ENCODE data around the gene MALRD1.

DNA sequence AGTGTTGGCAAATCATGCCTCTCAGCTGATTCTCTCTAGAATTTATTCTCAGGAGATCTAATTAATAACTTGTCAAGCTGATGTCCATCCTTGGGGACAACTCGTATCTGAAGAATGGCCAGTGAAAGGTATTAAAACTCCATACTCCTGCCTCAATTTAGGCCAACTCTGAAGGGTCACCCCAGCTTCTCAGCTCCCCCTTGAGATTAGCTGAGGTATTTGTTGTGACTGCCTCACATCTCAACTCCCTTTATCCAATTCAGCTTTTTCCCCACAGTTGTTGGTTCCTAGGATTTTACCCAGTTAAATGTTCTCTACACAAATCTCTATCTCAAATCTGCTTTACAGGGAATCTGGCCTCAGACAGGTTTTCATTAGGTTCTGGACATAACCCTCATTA, 182.4 kb downstream of the MALRD1 start:
- TF ChIP-seq, protein P1, sequence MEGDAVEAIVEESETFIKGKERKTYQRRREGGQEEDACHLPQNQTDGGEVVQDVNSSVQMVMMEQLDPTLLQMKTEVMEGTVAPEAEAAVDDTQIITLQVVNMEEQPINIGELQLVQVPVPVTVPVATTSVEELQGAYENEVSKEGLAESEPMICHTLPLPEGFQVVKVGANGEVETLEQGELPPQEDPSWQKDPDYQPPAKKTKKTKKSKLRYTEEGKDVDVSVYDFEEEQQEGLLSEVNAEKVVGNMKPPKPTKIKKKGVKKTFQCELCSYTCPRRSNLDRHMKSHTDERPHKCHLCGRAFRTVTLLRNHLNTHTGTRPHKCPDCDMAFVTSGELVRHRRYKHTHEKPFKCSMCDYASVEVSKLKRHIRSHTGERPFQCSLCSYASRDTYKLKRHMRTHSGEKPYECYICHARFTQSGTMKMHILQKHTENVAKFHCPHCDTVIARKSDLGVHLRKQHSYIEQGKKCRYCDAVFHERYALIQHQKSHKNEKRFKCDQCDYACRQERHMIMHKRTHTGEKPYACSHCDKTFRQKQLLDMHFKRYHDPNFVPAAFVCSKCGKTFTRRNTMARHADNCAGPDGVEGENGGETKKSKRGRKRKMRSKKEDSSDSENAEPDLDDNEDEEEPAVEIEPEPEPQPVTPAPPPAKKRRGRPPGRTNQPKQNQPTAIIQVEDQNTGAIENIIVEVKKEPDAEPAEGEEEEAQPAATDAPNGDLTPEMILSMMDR (IDR thresholded peaks at IDR 0.05) = no peak
- TF ChIP-seq POLR2A (IDR thresholded peaks at IDR 0.05) = no peak
